ENCODE measurements around the gene HOXD4.

The HOXD4 gene

DNA sequence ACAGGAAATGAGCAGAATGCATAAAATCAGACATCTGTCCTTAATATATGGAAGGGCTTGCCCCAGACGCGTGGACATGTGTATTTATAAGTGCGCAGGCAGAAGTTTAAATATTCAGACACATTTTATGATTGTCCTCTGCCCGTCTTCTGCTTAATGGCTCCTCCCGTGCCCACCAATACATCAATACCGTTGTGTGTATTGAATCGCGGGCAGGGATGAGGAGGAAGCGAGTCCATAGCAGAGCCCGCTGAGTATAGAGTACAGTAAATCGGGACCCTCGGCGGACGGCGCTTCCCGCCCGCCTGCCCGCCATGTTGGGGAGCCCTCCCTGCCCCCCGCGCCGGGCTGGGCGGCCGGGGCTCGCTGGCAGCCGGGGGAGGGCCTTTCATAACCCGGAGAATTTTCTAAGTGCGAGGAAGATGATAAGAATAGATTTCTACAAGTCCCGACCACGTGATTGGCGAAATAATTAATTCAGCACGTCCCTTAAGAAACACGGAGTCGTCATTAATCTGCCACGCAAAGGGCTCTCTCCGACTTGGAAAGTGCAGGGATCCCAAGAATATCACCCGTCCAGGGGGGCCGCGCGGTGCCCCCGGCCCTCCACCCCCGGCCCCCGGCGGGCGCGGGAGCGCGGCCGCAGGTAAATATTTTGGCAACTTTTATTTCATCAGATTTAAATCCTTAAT lies 5.6 kb downstream of the HOXD4 start, which contains the start of gene HOXD3:
Gene HOXD3 (plus strand): TSS at position 501 of the 692 bp plus-strand sequence. CDS start 11,808 bp downstream, outside the sequence.
- no peak for DNase-seq (ENCODE audit: low spot score)

DNA sequence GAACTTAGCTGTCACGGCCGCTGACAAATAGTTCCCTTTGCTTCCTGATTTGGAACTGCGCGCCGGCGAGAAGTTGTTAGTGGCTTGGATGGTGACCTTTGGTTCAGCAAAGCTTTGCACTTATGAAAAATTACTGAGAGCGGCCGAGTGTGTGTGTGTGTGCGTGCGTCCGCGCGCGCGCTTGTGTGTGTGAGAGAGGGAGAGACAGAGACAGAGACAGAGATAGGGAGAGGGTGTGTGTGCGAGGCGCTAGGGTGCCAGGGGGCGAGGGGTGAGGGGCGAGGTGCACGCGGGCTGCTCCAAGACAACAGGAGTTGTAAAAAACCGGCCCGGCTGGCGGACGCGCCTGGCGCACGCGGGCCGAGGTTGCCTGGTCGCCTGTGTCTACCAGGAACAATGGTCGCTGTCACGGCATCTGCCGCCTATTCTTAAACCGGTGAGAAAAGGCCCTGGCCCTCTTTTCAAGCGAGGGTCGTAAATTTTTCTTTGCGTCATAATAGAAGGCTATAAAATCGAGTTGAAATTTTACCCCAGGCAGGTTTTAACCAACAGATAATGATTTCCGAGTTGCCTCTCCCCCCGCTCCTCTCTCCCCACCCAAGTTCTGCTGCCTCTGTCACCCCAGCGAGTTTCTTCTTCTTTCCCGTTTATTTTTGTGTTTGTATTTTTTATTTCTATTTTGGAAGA lies 6.3 kb downstream of the HOXD4 start:
- DNase-seq (ENCODE audit: low spot score) = no peak

DNA sequence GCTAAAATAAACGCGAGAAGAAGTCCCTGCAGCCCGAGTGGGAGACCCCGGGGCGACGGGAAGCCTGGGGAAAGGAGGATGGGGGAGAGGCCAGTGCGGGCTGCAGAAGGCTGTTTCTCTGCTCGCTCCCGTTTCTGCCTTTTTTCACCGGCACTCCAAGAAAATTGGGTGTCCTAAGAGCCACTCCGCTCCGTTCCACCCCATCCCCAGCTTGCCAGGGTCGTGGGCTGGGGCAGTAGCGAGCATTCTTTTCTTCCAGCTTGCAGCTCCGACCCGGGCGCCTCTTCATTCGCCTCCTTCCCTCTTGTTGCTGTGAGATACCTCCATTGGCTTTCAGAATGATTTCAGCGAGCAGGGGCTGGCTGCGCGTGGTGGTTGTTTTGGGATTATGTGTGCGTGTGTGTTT lies 6.8 kb downstream of the HOXD4 start:
- DNase-seq (ENCODE audit: low spot score) = no peak

- DNase-seq (ENCODE audit: low spot score) = no peak
Observed at GRCh38 chr2:176158855-176159662, 7.7 kb downstream of the HOXD4 start.

GRCh38 chr2:176159663-176160250 lies 8.4 kb downstream of the HOXD4 start:
- no peak for DNase-seq (ENCODE audit: low spot score)

GRCh38 chr2:176160251-176160985 lies 9.1 kb downstream of the HOXD4 start:
- no peak for DNase-seq (ENCODE audit: low spot score)

GRCh38 chr2:176160986-176161824 lies 9.9 kb downstream of the HOXD4 start:
- no peak for DNase-seq (ENCODE audit: low spot score)

GRCh38 chr2:176161825-176162626 lies 10.7 kb downstream of the HOXD4 start:
- DNase-seq (ENCODE audit: low spot score) = no peak

DNA sequence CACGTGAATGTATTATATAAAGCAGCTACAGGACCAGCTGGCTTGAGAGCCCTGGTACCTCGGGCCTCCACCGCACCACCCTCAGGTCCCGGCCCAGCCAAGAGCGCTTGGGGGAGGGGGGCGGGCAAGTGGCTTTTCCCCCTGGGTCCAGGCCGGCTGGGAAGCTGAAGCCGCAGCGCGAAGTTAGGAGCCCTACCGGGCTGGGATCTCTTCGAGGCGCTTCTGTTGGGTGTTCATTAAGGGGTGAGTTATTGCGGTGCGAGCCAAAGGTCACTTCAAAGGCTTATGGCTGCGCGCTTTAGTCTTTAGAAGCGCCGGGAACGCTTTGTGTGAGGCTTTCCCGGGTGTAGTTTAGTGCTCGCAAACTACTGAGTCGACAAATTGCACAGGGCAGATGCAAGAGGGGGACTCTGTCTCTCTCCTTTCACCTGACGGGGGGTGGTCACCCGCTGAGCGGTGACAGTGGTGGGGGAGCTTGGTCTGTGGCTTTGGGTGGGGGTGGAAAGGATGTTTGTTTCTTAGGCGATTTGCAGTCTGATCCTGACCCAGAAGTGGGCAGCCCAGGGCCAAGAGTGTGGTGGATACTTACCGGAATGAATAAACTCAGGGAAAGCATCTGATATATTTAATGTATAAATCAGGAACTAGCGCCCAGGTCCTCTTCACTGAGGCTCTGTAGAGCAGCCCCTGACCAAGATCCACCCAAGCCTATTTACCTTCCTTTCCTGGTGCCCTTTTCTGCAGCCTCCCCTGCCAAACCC lies 11.7 kb downstream of the HOXD4 start:
- no peak for DNase-seq (ENCODE audit: low spot score)

GRCh38 chr2:176163672-176164056 lies 12.3 kb downstream of the HOXD4 start:
- DNase-seq (ENCODE audit: low spot score) = no peak

DNA sequence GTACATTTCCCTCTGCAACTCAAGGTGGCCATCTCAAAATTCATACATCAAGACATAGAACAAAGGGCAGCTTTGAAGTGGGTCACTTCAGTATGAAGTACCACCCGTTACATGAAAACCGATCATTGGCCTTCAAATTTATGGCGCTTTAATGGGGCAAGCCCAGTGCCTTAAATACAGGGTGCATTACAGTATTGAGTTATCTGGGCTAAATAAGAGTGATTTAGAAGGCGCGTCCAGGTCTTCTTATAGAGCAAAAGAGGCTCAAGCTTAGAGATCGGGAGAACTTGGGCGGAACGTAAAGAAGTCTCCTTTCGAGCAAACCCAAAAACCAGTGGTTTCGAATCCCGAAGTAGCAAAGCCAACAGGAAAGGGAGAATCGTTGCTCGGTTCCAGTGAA lies 12.9 kb downstream of the HOXD4 start:
- DNase-seq (ENCODE audit: low spot score) = no peak

DNA sequence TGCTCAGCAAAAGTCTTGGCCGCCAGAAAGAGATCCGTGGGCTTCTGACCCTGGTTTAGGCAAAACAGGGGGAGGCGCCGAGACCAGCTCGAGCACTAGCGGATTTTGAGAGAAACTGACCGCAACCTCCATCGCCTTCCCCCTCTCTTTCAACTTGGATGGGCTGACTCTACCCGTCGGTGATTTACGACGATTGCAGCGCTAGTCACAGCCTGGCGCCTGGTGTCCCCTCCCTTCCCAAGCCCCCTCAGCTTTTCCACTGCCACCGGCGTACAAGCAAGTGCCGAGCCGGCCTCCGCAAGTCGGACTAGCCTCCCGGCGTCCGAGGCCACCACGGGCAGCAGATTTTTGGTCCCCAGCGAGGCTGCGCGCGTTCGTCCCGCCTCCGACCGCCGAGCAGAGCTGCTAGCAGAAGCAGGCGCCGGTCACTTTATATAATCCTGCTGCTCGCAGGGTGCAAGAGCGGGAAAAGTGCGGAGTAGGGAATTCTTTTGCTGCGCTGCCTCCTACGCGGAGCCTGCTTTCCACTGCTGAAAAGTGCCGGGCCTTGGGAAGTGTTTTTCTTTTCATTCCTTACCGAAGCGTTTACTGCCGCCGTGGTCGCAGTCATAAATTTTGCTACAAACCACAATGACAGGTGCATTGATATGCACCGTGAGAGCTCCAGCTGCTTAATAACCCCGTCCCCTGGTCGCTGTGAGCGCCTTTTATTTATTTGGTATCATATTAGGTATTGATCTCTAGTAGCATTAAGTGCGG lies 13.4 kb downstream of the HOXD4 start:
- DNase-seq (ENCODE audit: low spot score) = no peak

- no peak for DNase-seq (ENCODE audit: low spot score)
Observed at GRCh38 chr2:176165370-176166050, 14.2 kb downstream of the HOXD4 start.

DNA sequence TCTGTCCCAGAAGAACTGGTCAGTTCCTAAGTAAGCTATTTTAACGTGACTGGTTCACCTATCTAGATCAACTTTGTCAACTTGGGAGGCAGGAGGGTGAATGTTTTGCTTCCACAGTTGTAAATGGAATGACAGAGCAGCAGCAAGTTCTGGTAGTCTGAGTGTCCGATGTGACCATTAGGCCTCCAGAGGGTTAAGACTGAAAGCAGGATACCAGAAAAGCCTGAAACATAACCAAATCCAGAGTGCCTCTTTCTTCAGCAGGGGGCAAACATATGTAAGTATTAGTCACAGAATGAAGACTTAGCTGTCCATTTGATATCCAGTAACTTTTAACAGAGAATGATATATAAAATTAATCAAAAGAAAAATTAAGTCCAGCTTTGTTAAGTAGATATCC lies 14.9 kb downstream of the HOXD4 start:
- no peak for DNase-seq (ENCODE audit: low spot score)

GRCh38 chr2:176167398-176167797 lies 16.0 kb downstream of the HOXD4 start:
- DNase-seq (ENCODE audit: low spot score) = no peak

DNA sequence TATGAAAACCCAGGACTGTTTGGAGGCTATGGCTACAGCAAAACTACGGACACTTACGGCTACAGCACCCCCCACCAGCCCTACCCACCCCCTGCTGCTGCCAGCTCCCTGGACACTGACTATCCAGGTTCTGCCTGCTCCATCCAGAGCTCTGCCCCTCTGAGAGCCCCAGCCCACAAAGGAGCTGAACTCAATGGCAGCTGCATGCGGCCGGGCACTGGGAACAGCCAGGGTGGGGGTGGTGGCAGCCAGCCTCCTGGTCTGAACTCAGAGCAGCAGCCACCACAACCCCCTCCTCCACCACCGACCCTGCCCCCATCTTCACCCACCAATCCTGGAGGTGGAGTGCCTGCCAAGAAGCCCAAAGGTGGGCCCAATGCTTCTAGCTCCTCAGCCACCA lies 17.8 kb downstream of the HOXD4 start:
- DNase-seq (ENCODE audit: low spot score) = no peak

DNA sequence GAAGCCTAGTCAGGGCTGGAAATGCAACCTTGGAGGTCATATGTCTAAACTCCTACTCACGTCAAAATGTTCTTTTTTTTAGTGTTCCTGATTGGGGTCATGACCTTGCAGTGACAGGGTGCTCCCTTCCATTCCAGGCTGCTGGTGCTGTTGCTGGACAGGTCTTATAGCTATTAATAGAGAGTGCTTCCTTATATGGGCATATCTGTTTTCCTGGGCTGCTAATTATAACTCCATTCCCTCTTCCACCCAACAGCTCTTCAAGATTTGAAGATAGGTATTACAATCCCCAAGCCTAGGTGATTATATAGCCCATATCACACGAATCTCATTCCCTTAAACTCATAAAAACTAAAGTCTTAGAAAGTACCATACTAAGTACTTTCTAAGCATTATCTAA lies 18.4 kb downstream of the HOXD4 start:
- no peak for DNase-seq (ENCODE audit: low spot score)

Measured in globus pallidus (tissue), 1 donor.